GM19025 (cell line): ENCODE measurements around the gene SORCS2.

Source experiments
- ATAC-seq: cut with Tn5 transposase; IDR thresholded peaks from one replicate; pipeline ENCODE4 v1.9.1; 2021; ENCODE audit warnings: mild to moderate bottlenecking, low read depth, moderate library complexity; ENCODE audit not compliant: unreplicated experiment

SORCS2 gene

DNA sequence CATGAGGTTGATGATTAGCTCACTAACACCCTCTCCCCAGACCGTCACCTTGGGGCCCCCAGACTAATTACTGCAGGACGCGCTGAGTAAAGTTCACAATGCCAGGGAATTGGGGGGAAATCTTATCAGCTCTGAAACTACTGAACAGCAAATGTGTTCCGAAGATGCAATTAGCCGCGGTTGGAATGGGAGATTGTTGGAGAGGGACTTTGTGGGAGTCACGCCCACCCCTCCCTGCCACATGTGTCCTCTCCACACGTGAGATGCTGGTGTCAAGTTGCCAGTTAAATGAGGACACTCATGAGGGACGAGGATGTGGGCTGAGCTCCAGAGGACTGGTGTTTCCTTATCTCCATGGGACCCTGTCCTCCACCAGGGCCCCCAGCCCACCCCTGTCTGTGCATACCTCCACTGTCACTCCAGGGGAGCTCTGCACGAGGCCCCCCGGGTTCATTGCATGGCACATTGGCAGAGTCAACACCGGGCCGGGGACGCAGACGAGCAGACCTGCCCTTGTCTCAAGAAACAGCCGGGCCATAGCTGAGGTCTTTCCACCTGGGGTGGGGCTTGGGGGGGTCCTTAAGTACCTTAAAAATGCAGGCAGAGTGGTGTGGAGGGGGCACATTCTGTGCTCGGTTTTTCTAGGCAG, 417.8 kb downstream of the SORCS2 start:
- ATAC-seq: no peak

GRCh38 chr4:7610841-7611240, 418.5 kb downstream of the SORCS2 start:
- ATAC-seq: no peak

GRCh38 chr4:7612311-7612897, 420.1 kb downstream of the SORCS2 start:
- ATAC-seq: no peak

DNA sequence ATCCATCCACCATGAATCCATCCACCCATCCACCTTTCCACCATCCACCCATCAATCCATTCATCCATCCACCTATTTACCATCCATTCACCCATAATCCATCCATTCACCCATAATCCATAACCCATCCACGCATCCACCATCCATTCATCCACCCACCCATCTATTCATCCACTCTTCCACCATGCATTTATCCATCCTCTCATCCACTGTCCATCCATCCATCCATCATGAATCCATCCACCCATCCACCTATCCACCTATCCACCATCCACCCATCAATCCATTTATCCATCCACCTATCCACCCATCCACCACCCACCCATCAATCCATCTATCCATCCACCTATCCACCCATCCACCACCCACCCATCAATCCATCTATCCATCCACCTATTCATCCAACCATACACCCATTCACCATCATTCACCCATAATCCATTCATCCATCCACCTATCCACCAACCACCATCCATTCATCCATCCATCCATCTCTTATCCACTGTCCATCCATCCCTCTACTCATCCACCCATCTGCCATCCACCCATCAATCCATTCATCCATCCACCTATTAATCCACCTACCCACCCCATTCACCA, 422.1 kb downstream of the SORCS2 start:
- ATAC-seq: no peak

- no peak for ATAC-seq
Observed at GRCh38 chr4:7616193-7616592, 423.9 kb downstream of the SORCS2 start.

- ATAC-seq: no peak
Observed at GRCh38 chr4:7618361-7618760, 426.0 kb downstream of the SORCS2 start.

DNA sequence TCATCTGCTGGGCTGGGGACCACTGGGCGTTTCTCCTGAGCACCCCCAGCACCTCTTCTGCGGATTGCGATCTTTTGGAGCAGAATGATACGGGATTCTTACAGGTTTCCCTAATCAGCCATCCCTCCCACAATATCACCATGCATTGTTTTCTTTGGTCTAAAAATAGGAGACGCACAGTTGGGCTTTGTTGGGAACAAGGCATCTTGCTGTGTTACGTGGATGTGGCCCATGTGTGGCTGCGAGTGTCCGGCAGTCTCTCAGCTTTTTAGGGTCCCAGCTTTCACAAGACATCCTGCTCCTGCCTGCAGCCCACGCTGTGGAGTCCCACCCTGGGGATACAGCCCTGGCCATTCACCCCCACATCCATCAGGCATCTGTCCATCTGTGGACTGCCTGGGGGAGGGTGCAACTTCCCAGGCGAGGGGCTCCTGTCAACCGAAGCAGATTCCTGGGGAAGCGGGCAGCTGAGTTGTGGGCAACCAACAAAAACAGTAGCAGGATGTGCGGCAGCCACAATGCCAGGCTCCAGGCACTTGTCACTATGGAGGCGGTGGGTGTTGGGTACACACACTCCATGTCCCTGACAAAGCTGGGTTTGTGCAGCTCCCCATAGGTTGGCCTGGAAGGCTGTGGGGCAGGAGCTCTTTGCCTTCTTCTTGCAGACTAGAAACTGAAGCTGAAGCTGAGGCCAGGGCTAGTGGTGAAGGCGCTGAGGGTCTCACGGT, 427.9 kb downstream of the SORCS2 start:
- ATAC-seq: no peak

DNA sequence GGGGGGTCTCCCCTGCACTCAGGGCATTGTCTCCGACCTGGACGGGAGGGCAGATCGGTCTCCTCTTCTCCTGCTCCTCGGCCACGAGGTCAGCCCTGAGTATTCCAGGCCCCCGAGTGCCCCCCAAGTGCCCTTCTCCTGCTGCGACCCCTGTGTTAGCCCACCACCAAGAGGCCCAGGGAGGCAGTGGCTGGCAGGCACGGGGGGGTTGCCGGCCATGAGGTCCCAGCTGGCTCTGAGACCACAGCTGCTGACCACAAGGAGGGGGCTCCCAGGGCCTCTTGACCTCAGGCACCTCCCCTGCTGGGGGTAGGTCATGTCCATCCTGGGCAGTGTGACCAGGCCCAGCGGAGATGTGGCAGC, 428.5 kb downstream of the SORCS2 start:
- no peak for ATAC-seq

- ATAC-seq: no peak
Observed at GRCh38 chr4:7621252-7622035, 429.1 kb downstream of the SORCS2 start.

- no peak for ATAC-seq
Observed at GRCh38 chr4:7622371-7622770, 430.0 kb downstream of the SORCS2 start.

GRCh38 chr4:7623468-7623867, 431.1 kb downstream of the SORCS2 start:
- ATAC-seq: no peak

- no peak for ATAC-seq
Observed at GRCh38 chr4:7624396-7624980, 432.1 kb downstream of the SORCS2 start.

DNA sequence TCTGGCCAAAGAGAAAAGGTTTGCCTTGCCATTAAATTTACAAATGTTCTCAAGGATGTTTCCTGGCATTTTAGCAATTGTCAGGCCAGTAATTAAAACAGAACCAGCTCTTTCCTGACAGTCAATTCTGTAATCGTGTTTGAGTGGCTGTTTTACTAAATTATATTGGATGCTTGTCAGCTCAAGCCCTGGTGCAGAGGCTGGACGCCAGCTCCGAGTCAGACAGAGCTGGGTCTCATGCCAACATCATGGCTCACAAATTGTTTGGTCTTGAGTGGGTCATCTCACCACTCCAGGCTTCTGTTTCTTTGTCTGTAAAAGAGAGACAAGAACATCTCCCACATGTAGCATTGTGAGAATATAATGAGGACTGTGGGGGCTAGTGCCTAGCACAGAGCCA, 432.7 kb downstream of the SORCS2 start:
- no peak for ATAC-seq

- no peak for ATAC-seq
Observed at GRCh38 chr4:7626531-7626930, 434.2 kb downstream of the SORCS2 start.

DNA sequence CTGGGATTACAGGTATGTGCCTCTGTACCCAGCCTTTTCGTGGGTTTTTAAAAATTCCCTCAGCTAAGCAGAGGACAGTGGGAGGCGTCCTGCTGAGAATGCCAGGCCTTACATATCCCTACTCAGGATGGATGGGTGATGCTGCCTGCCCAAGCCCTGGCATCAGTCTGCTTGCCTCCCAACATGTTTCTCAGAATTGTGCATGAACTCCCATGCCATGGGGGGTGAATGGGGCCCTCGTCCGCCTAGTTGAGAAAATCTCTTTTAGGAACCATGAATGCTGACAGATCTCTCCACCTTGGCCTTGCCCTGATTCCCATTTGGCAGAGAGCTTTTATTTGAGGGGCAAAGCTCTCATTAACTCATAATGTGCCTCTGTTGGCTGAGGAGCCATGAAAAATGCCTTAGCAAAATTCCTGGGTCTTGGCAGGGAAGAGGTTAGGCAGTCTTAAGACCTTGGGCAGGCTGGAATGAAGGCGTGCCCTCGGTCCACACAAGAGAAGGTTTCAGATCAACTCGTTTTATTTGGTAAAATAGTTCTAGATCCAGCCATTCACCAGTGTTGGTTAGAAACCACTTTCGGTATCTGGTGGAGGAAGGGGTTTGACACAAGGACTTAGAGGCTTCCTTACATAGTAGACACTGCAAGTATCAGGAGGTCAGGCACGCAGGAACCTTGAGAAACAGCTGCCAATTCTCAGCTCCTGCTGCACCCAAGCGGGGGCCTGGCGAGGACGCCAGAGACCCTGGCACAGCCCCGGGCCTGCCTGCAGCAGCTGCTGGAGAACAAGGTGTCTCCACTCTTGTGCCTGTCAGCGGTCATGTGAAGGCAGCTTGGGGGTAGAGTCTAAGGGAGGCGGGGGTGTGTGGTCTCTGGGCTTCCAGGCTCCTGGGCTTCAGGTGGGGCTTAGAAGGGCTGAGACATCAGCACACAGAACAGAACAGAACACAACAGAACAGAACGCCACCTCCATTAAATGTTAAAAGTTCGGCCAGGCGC, 435.2 kb downstream of the SORCS2 start:
- ATAC-seq: no peak

DNA sequence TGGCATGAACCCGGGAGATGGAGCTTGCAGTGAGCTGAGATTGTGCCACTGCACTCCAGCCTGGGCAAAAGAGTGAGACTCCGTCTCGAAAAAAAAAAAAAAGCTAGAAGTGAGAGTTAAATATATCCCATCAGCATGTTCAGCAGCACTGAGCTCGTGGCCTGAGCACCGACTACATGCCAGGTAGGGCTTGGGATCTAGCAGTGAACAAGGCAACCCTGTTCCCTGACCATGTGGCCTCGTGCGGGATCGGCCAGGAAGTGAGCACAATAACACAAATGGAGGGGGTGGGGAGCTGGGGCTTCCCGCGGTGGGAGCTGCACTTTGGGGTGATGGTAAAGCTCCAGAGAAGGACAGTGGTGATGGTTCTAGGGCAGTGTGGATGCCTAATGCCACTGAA, 436.1 kb downstream of the SORCS2 start:
- ATAC-seq: no peak

GRCh38 chr4:7629501-7630254, 437.3 kb downstream of the SORCS2 start:
- no peak for ATAC-seq

- ATAC-seq: no peak
Observed at GRCh38 chr4:7630568-7631287, 438.4 kb downstream of the SORCS2 start.
